HUES48 (cell line): Measurements from ENCODE around the gene RPL38.

Experiments
- H3K27ac ChIP-seq: one replicate; pipeline ENCODE4 v1.7.0; 2013; ENCODE audit warnings: low read depth, low read length, inconsistent platforms
- H3K27me3 ChIP-seq: 2 replicates; pipeline ENCODE4 v1.6.1; 2013; ENCODE audit warnings: mild to moderate bottlenecking, low read length; ENCODE audit not compliant: control insufficient read depth, insufficient read depth
- H3K36me3 ChIP-seq: 2 replicates; pipeline ENCODE4 v1.6.1; 2013; ENCODE audit warnings: low read length; ENCODE audit not compliant: control insufficient read depth, insufficient read depth
- H3K4me1 ChIP-seq: 2 replicates; pipeline ENCODE4 v1.6.1; 2013; ENCODE audit warnings: mild to moderate bottlenecking, low read length; ENCODE audit not compliant: control insufficient read depth, insufficient read depth
- H3K4me3 ChIP-seq: 2 replicates; pipeline ENCODE4 v1.5.1; 2013; ENCODE audit warnings: mild to moderate bottlenecking, low read depth, low read length
- H3K9ac ChIP-seq: 2 replicates; pipeline ENCODE4 v1.6.1; 2013; ENCODE audit warnings: mild to moderate bottlenecking, low read depth, low read length, moderate library complexity
- H3K9me3 ChIP-seq: 2 replicates; pipeline ENCODE4 v1.6.1; 2013; ENCODE audit warnings: low read length; ENCODE audit not compliant: control insufficient read depth, insufficient read depth

RPL38 gene

GRCh38 chr17:74251569-74251968 lies 48.1 kb downstream of the RPL38 start:
- Histone ChIP-seq H3K9me3 (no peaks in the 10 kb centered on the region), H3K27me3 (no peaks in the 10 kb centered on the region; the same call in 1 of the 2 replicates), H3K9ac (no peak overlapping the region), H3K36me3 (no peaks in the 10 kb centered on the region), H3K4me1 (no peaks in the 10 kb centered on the region), H3K27ac (no peak overlapping the region), H3K4me3 (no peak overlapping the region)

- no peaks in the 10 kb centered on the region for H3K36me3 ChIP-seq
- H3K9ac ChIP-seq: no peak overlapping the region
- H3K4me3 ChIP-seq: no peak overlapping the region
- no peaks in the 10 kb centered on the region for H3K4me1 ChIP-seq
- no peak overlapping the region for H3K27ac ChIP-seq
- no peaks in the 10 kb centered on the region for H3K9me3 ChIP-seq
- H3K27me3 ChIP-seq: no peaks in the 10 kb centered on the region; the same call in 1 of the 2 replicates
Measured at GRCh38 chr17:74252211-74252610, 48.7 kb downstream of the RPL38 start.

- no peak overlapping the region for H3K27ac ChIP-seq
- H3K27me3 ChIP-seq: no peaks in the 10 kb centered on the region
- no peaks in the 10 kb centered on the region for H3K36me3 ChIP-seq
- no peaks in the 10 kb centered on the region for H3K9me3 ChIP-seq
- H3K4me1 ChIP-seq: no peaks in the 10 kb centered on the region
- H3K9ac ChIP-seq: no peak overlapping the region
- no peak overlapping the region for H3K4me3 ChIP-seq
Measured at GRCh38 chr17:74253036-74253435, 49.6 kb downstream of the RPL38 start.

GRCh38 chr17:74257311-74257710 lies 53.8 kb downstream of the RPL38 start:
- H3K36me3 ChIP-seq: no peaks in the 10 kb centered on the region
- H3K9ac ChIP-seq: no peak overlapping the region
- no peak overlapping the region for H3K4me3 ChIP-seq
- no peak overlapping the region for H3K27ac ChIP-seq
- H3K4me1 ChIP-seq: peaks cover 17% of the 10 kb centered on the region
- H3K27me3 ChIP-seq: no peaks in the 10 kb centered on the region
- H3K9me3 ChIP-seq: no peaks in the 10 kb centered on the region

- no peaks in the 10 kb centered on the region for H3K9me3 ChIP-seq
- peaks cover 17% of the 10 kb centered on the region for H3K4me1 ChIP-seq
- H3K36me3 ChIP-seq: no peaks in the 10 kb centered on the region
- no peaks in the 10 kb centered on the region for H3K27me3 ChIP-seq
- H3K4me3 ChIP-seq: no peak overlapping the region
- H3K27ac ChIP-seq: peak overlapping the region; percentile 45
- no peak overlapping the region for H3K9ac ChIP-seq
Measured at GRCh38 chr17:74259667-74260524, 56.4 kb downstream of the RPL38 start.
